HG03432 (cell line): Measurements from ENCODE around the gene HKDC1.
"Not testable (repeated sequence)": the region's sequence is repeated elsewhere in the genome, so short reads cannot be mapped to it uniquely, and the experiment has no call there.

Source experiments
- ATAC-seq: cut with Tn5 transposase; IDR thresholded peaks from one replicate; pipeline ENCODE4 v1.9.1; 2021; ENCODE audit warnings: mild to moderate bottlenecking, moderate library complexity; ENCODE audit not compliant: unreplicated experiment

The HKDC1 gene

GRCh38 chr10:69242040-69242851, 22.1 kb downstream of the HKDC1 start:
- ATAC-seq: no peak

- ATAC-seq: no peak
Measured at GRCh38 chr10:69242852-69243212, 22.7 kb downstream of the HKDC1 start.

- ATAC-seq: no peak
Measured at GRCh38 chr10:69243817-69244216, 23.7 kb downstream of the HKDC1 start.

- no peak for ATAC-seq
Measured at GRCh38 chr10:69246036-69246435, 25.9 kb downstream of the HKDC1 start.

GRCh38 chr10:69246581-69247312, 26.6 kb downstream of the HKDC1 start:
- ATAC-seq: no peak

GRCh38 chr10:69247313-69247710, 27.2 kb downstream of the HKDC1 start:
- no peak for ATAC-seq

GRCh38 chr10:69248117-69248730, 28.1 kb downstream of the HKDC1 start:
- no peak for ATAC-seq

GRCh38 chr10:69250041-69250440, 29.9 kb downstream of the HKDC1 start:
- ATAC-seq: no peak

GRCh38 chr10:69251417-69251816, 31.3 kb downstream of the HKDC1 start:
- ATAC-seq: not testable (repeated sequence)

- ATAC-seq: no peak
Measured at GRCh38 chr10:69253171-69253570, 33.0 kb downstream of the HKDC1 start.

GRCh38 chr10:69254877-69255276, 34.7 kb downstream of the HKDC1 start:
- ATAC-seq: no peak

GRCh38 chr10:69259547-69260243, 39.6 kb downstream of the HKDC1 start:
- no peak for ATAC-seq

GRCh38 chr10:69261184-69261583, 41.1 kb downstream of the HKDC1 start:
- no peak for ATAC-seq

- ATAC-seq: no peak
Measured at GRCh38 chr10:69262292-69262751, 42.2 kb downstream of the HKDC1 start.

- ATAC-seq: no peak
Measured at GRCh38 chr10:69265521-69265920, 45.4 kb downstream of the HKDC1 start.

GRCh38 chr10:69268761-69269416, 48.8 kb downstream of the HKDC1 start:
- ATAC-seq: no peak

GRCh38 chr10:69269761-69270160, 49.6 kb downstream of the HKDC1 start:
- no peak for ATAC-seq

- ATAC-seq: no peak
Measured at GRCh38 chr10:69270990-69271389, 50.9 kb downstream of the HKDC1 start.

GRCh38 chr10:69272624-69273023, 52.5 kb downstream of the HKDC1 start:
- ATAC-seq: no peak

- ATAC-seq: no peak
Measured at GRCh38 chr10:69275444-69275843, 55.3 kb downstream of the HKDC1 start.

GRCh38 chr10:69276503-69276902, 56.4 kb downstream of the HKDC1 start:
- ATAC-seq: no peak
